GM19043 (cell line): ENCODE measurements around the gene NPSR1.
A peak's percentile ranks its signal among the peaks of the same experiment; 100 is the strongest.
"Not testable (repeated sequence)": the region's sequence is repeated elsewhere in the genome, so short reads cannot be mapped to it uniquely, and the experiment has no call there.

Source experiments
- ATAC-seq: cut with Tn5 transposase; IDR thresholded peaks from one replicate; pipeline ENCODE4 v1.9.1; 2021; ENCODE audit warnings: low read depth; ENCODE audit not compliant: unreplicated experiment

The NPSR1 gene

DNA sequence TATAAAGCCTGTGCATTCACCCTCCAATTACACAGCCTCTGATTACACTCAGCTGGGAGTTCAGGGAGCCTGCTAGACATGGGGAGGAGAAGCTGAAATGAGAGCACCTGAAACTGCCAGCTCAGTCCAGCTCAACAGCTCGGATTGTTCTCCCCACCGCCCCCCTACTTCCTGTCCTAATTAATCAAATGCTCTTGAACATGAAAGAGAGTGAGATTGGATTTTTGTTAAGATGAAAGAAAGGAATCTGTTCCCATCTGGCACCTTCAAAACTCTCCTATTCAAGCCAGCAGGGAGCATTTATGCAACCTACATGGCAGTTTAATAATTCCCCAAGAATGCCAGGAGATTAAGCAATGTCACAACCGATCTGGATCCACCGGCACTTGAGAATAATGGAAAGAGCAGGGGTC, 98.0 kb downstream of the NPSR1 start:
- no peak for ATAC-seq

DNA sequence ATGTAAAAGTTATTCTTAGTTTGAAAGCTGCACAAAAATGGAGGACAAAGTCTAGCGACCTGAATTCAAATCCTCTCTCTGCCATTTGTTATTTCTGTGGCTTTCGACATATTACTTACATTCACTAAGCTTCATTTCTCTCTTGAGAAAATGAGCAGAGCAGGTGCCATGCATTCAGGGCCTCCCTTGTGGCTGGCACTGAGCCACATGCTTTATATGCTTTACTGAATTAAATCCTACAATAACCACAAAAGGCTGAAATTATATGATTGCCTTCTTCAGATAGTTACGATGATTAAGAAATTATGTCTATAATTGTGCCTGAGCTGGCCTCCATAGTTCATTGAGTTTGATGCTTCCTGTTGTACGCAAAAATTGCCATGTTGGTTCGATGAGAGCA, 98.7 kb downstream of the NPSR1 start:
- ATAC-seq = no peak

DNA sequence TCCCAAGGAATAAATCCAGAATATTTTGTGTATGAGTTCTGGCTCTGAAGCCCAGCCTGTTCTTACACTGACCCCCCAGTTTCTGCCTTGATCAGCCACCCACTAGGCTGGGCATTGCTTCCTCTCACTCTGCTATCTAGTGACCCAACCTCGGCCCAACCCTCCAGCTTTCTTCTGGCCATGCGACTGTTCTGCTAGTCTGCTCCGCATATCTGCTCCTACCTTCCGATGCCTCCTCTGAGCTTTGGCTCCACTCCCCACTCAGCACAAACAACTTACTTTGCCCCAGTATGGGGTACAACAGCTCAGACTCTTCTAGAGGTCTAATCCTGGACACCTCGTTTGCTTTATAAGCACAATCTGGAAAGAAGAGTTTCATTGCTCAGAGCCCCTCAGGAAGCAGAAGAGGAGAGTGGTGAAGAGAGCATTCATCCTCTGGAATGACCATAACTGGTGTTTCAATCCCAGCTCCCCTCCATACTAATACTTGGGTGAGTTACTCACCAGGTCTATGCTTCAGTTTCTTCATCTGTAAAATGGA, 99.6 kb downstream of the NPSR1 start:
- no peak for ATAC-seq

DNA sequence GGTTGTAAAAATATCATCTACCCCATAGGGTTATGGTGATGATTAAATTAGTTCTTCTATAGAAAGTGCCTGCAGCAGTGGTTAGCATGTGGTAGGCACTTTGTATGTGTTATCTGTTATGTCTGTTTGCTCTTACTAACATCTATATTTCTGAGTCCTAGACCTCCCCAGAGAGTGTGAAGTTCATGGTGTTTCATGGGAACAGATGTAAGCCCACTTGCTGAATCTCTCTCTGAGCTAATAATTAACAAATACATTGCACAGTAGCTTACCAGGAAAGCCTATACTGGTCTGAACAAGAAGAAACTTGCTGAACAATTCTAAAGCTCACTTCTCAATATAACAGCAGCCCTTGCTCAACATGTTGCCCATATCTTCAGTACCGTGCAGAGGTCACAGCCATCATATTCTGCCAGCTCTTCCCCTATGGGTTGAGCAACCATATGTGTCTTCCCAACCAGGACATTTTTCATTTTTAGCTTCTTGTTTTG, 100.1 kb downstream of the NPSR1 start:
- ATAC-seq = peak; percentile 42

DNA sequence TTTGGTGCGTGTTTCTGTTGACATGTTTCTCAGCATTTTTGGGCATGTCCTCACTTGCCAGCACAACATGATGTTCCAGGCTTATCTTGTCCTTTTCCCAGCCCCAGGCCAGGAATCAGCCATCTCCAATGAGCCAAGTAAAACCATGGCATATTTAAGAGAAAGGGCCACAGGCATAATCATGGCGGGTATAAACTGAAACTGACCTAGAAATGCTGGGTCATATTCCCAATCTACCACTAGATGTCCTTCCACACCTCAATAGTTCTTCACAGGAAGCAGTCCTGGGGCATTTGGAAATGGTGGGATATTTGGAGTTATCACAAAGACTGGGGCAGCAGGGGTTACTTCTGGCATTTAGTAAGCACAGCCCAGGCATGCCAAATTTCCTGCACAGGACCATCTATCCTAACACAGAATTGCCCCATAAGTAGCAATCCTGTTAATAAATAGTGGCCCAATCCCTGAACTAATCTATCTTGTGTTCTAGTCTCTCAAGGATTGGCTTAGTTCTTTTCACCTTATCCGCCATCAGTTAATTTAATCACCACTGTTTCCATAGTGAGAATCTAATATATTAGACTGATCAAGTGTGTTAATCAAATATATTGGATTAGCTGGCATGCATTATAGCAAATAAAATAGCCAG, 101.6 kb downstream of the NPSR1 start:
- no peak for ATAC-seq

DNA sequence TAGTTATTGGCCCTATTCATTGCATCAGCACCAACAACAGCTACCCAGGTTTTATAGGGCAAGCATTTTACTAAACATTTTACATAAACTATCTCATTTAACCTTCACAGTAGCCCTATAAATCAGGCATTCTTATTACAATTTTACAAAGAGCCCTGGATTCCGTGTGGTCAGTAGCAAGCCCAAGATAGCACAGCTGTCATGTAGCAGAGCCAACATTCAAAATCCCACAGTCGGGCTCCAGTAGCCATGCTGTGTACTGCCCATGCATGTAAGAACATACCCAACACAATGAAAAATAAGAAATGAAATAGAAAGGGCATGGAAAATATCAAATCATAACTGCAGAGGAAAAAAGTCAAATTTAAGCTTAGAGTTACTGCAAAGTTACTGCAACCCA, 102.3 kb downstream of the NPSR1 start:
- no peak for ATAC-seq

DNA sequence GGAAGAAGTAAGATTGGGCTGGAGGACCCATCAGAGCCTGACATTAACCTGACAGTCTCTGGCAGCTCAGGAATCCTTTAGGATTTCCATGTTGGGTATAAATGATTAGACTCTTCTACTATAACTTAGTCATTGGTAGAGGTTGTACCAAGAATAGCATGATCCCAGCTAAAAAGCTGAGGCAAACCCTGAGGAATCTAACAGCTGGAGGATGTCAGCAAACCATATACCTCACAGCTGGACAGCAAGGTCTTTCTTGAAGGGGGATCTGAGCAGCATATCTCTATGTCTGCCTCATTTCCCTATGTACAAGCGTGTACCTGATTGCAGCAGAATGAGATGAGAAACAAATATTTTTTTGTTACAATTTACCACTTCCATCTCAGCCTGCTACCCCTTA, 103.2 kb downstream of the NPSR1 start:
- no peak for ATAC-seq

DNA sequence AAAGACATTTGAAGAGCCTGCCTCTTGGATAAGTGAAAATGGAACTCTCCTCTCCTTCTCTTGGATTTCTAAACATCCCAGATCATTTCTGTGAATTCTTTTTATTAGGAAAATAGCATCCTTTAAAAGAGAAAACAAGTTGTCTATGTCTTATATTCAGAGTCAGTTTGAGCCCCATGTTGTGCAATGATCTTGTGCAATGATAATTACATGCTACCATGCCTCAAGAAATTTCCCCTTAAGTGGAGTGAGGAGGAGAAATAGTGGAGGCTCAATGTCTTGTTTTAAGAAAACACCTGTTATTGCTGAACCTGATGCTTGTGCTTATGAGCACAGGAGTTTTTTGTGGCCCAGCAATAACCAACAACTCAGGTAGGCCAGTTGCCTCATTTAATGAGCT, 103.6 kb downstream of the NPSR1 start:
- no peak for ATAC-seq

DNA sequence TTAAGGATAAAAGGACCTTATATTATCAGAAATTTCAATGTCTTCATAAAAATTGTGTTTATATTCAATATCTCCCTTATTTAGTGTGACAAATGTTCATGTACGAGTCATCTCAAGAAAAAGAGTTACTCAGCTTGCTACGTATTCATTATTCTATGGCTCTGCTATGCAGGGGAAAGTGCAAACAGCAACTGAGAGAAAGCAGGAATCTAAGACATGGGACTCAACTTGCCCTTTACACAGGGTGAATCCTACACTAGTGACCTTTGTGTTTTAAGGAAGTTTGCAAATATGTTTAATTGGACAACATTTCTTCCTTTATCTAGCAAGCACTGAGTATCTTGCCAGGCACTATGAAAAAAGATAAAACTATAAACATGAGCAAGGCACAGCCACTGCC, 104.7 kb downstream of the NPSR1 start:
- ATAC-seq = no peak

DNA sequence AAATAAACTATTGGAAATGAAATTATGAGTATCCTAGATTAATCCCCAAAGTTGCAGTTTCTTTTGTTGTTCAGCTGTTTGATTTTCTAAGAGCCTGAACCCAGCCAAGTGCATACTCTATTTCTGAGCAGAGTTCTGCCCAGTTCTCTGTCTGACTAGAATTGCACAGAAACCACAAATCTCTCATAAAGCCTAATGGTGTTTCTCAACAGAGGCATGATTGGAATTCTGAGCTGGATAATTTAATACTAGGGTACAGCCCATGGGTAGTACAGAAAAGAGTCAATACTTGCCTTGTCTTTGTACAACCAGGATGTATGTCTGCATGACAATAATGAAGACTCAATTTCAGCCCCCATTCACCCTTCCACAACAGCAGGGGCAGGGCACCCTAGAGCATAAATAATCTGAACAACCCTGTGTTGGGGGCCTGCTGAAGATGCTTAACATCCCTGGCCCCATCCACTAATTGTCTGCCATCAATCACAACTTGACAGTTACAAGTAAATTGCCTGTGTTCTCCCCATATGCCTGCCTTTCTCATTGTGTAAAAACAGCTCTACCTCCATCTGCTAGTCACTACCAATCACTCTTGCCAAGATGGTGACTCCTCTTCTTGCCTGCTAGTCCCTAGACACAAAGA, 114.4 kb downstream of the NPSR1 start:
- no peak for ATAC-seq

DNA sequence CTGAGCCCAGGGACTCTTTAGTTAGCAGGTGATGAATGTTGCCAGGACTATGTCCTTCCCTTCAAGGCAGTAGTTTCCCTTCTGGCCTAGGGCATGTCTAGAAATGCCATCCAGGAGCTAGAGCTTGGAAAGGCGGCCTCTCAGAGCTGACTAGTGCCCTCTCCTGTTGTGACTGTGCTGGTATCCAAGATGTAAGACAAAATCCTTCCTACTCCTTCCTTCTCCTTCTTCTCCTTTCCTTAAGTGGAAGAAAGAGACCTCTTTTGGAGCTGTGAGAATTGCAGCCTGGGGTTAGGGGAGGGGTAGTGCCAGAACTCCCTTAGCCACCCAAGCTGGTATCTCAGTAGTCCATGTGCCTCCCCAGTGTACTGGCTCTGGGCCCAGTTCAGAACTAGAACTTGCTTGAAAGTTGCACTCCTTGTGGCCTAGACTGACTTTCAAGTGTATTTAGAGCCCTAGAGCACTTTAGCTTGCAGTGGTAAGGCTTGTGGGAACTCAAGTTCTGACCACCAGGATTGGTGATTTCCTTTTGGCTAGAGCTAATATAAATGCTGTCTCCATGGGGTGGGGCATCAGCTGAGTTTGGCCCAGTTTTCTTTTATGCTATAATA, 118.8 kb downstream of the NPSR1 start:
- ATAC-seq = no peak

DNA sequence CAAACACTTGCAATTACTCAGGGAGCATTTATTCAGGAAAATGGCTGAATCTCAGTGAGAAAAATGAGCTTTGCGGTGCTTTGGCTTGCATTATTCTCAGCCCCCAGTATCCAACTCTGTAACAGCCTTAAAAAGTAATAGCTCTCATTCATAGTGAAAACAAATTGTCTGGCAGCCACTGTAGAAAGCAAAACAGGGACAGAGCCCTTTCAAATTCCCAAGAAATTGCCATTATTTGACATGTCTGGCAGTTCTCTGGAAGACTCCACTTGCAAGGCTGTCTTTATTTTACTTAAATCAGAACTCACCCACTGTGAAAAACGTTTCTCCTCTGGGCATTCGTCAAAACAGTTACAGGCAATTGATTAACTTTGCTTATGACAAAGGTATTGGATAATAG, 122.5 kb downstream of the NPSR1 start:
- no peak for ATAC-seq

DNA sequence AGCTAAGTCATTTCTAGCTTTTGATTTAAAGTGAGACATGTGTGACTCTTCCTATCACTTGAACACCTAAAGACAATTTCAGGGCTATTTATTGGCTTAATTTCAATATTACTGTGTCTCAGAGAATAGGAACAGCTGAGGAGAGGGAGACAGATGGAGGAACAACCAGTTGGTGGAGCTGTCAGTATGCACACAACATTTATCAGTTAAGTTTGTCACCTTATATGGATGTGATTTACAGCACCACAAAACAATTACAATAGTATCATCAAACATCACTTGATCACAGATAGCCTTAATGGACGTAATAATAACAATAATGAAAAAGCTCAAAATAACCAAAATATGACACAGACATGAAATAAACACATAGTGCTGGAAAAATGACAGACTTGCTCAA, 129.6 kb downstream of the NPSR1 start:
- no peak for ATAC-seq

DNA sequence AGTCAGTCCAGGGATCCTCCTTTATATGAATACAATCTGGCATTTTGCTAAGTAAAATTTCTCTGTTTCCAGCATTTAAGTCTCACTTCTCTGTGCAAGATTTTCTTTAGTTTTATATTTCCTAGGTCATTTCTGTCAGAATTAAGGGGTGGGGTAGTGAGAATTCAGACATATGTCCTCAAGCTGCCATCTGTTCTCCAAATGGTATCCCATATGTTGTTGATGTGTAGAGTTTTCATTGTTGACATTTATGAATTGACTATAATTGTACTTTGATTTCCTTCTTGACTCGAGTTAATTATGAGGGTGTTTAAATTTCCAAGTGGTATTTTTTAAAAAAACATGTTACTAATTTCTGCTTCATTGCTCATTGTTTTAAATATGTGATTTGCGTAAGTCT, 148.8 kb downstream of the NPSR1 start:
- no peak for ATAC-seq

DNA sequence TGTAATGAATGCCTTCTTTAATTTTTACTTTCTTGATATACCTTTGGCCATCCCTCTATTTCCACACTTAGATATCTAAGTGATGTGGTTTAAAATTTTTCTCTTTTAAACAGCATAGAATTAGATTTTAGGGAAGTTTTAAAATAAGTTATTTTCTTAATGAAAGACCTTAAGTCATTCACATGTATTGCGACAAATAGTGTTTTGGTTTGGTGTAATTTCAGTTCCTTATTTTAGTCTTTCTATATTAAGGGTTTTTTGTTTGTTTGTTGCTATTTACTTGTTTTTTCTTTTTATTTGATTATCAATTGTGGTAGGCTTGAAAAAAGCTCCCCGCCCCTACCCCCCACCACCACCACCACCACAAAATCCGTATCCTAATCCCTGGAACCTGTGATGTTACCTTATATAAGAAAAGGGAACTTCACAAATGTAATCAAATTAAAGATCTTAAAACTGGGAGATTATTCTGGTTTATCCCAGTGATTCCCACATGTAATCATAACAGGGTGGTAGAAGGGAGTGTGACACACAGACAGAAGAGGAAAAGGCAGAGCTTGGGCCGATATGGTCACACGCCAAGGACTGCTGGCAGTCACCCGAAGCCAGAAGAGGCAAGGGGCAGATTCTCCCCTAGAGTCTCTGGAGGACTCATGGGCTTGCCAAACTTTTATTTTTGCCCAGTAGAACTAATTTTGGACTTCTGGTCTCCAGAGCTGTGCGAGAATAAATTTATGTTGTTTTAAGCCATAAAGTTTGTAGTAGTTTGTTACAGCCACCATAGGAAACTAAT, 149.7 kb downstream of the NPSR1 start:
- no peak for ATAC-seq

DNA sequence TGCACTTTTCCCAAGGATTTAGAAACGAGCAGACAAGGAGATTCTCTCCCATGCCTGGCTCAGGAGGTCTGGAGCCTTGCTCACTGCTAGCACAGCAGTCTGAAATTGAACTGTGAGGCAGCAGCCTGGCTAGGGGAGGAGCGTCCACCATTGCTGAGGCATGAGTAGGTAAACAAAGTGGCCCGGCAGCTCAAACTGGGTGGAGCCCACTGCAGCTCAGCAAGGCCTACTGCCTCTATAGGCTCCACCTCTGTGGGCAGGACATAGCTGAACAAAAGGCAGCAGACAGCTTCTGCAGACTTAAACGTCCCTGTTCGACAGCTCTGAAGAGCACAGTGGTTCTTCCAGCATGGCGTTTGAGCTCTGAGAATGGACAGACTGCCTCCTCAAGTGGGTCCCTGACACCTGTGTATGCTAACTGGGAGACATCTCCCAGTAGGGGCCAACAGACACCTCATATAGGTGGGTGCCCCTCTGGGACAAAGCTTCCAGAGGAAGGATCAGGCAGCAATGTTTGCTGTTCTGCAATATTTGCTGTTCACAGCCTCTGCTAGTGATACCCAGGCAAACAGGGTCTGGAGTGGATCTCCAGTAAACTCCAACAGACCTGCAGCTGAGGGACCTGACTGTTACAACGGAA, 156.3 kb downstream of the NPSR1 start:
- not testable (repeated sequence) for ATAC-seq

DNA sequence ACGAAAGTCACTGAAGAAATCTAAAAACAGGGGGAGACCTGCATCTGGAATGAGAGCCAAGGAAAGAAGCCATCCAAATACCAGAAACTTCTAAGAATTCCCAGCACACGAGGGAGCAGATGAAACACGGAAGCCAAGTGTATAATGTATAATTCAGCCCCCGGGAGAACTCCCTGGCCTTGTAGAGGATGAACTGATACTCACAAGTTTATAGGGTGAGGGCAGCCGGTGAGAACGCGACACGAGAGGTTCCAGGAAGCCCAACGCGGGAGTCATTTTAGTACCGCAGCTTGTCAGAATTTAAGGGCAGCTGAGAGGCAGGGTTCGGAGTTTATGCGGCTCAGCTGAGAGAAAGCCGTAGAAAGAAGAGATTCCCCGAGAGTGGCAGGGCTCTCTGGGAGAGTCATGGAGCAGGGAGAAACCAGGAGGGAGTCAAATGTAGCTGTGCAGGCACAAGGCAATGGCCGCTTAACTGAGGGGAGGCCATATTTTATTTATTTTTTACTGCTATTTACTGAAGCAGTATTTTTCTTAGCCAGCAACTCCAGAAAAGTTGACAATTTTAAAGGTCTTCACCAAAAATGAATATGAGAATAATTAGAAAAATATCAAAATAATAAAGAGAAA, 164.0 kb downstream of the NPSR1 start:
- ATAC-seq = no peak

DNA sequence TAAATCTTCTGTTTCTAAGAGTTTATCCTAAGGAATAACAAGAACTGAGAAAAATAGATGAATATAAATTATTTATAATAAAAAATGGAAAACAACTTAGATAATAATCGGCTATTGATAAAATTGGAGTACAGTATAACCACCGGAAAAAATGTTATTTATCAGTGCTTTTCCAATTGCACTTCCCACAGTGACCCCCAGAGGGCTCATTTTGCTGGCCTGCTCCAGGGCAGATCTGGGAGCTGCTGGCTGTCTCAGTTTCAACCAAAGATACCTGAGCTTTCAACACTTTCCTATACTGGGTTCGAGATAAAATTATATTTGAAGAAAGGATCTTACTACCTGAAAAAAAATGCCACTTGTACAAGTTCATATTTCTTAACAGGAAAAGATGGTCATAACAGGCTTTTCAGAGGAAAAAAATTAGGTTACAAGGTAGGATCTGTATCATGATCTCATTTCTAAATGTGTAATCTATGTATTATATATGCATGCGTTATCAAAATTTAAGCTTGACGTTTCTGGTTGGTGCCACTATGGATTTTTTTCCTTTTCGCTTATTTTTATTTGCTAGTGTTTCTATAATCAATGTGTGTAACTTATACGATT, 165.7 kb downstream of the NPSR1 start:
- peak; percentile 86 for ATAC-seq

DNA sequence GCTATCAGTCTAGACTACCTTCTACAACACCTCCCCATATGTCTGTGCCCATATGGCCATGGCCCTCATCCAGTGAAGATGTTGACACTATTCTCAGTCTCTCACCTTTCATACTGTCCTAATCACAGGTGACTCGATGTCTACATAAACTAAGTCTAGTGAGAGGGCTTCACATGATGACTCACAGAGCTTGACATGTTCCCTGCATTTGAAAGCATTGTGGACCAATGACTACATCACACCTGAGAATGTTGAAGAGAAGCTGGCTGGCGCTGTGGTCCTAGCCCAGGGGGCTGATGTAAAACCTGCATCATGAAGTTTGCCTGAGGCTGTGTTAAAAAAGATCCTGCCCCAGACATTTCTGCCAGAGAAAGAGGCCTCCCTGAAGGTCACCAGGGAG, 167.2 kb downstream of the NPSR1 start:
- ATAC-seq = no peak

DNA sequence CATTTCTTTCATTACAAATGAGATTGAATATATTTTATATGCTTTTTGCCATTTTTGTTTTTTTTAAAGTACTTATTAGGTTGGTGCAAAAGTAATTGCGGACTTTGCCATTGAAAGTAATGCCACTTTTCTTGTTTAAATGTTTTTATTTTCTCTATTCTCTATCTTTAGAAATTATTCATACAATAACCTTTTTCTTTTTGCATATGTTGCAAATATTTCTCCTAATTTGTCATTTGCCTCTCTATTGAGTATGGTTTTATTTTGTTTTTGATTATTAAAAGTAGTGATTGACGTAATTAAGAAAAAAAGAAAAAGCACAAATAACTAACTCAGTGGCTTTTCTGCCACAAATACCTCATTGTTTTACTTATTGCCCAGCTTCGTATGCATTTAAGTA, 172.4 kb downstream of the NPSR1 start:
- no peak for ATAC-seq
